GM18951 (cell line): Measurements from ENCODE around the gene CDH18.

Source experiments
- POLR2A ChIP-seq: IDR thresholded peaks from 4 replicates; pipeline ENCODE4 v1.6.1; 2011; ENCODE audit warnings: mild to moderate bottlenecking; ENCODE audit not compliant: insufficient read length, insufficient read depth; ENCODE audit errors: extremely low read depth
- in situ Hi-C: fragments of 300-500 bp; cut with MboI; formaldehyde crosslinking; loops from one replicate; pipeline ENCODE4 v1.12.0; 2022; ENCODE audit warnings: low sequenced_read_pairs, mixed read lengths, inconsistent platforms; ENCODE audit not compliant: unreplicated experiment

The CDH18 gene

GRCh38 chr5:19547640-19548039, 440.4 kb downstream of the CDH18 start:
- in situ Hi-C loops: no loop called here
- TF ChIP-seq POLR2A: no peak

GRCh38 chr5:19546521-19546920, 441.5 kb downstream of the CDH18 start:
- TF ChIP-seq POLR2A: no peak
- in situ Hi-C loops: no loop called here

GRCh38 chr5:19538607-19539006, 449.4 kb downstream of the CDH18 start:
- no peak for TF ChIP-seq POLR2A
- in situ Hi-C loops: no loop called here

- in situ Hi-C loops: no loop called here
These were observed 451.6 kb downstream of the CDH18 start for GRCh38 chr5:19536387-19536786.

GRCh38 chr5:19534751-19535150, 453.2 kb downstream of the CDH18 start:
- in situ Hi-C loops: no loop called here
- no peak for TF ChIP-seq POLR2A

More at GRCh38 chr5:19536387-19536786, 451.6 kb downstream of the CDH18 start:
- no peak for TF ChIP-seq POLR2A

GRCh38 chr5:19532936-19533335, 455.1 kb downstream of the CDH18 start:
- no peak for TF ChIP-seq POLR2A
- in situ Hi-C loops: no loop called here

GRCh38 chr5:19531374-19531952, 456.5 kb downstream of the CDH18 start:
- in situ Hi-C loops: no loop called here
- no peak for TF ChIP-seq POLR2A

GRCh38 chr5:19519448-19519847, 468.6 kb downstream of the CDH18 start:
- in situ Hi-C loops: no loop called here
- TF ChIP-seq POLR2A: no peak

GRCh38 chr5:19498852-19499251, 489.1 kb downstream of the CDH18 start:
- in situ Hi-C loops: no loop called here
- TF ChIP-seq POLR2A: no peak

GRCh38 chr5:19497229-19497815, 490.7 kb downstream of the CDH18 start:
- TF ChIP-seq POLR2A: no peak
- in situ Hi-C loops: no loop called here

- TF ChIP-seq POLR2A: no peak
- in situ Hi-C loops: no loop called here
These were observed 491.9 kb downstream of the CDH18 start for GRCh38 chr5:19496056-19496455.

- no peak for TF ChIP-seq POLR2A
- in situ Hi-C loops: no loop called here
These were observed 495.1 kb downstream of the CDH18 start for GRCh38 chr5:19492861-19493260.

- no peak for TF ChIP-seq POLR2A
- in situ Hi-C loops: no loop called here
These were observed 499.2 kb downstream of the CDH18 start for GRCh38 chr5:19488786-19489185.

- in situ Hi-C loops: no loop called here
- TF ChIP-seq POLR2A: no peak
These were observed 500.5 kb downstream of the CDH18 start for GRCh38 chr5:19487480-19487879.

- TF ChIP-seq POLR2A: no peak
- in situ Hi-C loops: no loop called here
These were observed 508.4 kb downstream of the CDH18 start for GRCh38 chr5:19479562-19479961.

GRCh38 chr5:19462019-19462418, 526.0 kb downstream of the CDH18 start:
- no peak for TF ChIP-seq POLR2A
- in situ Hi-C loops: no loop called here
